PC-9 (cell line): ENCODE measurements around the gene NAA38. TPM values are rescaled to one million over a fixed set of nuclear protein-coding genes. Genes with fewer than 3 reads are reported as not detected.

ENCODE experiments used
- BruUV-seq: library from RNA; stranded (reverse); fragments of 400-500 nt; replicated peaks from 2 replicates; lab custom pipeline; 2021; lab: Mats Ljungman, UMichigan
- CTCF ChIA-PET: fragments of 300-600 bp; sonication (Branson Sonifier 250); formaldehyde crosslinking; loops from one replicate; lab custom pipeline; 2022; ENCODE audit warnings: antibody characterized with exemption; lab: Charles Lee
- POLR2A ChIA-PET: fragments of 300-600 bp; sonication (Branson Sonifier 250); formaldehyde crosslinking; loops from one replicate; lab custom pipeline; 2022; ENCODE audit warnings: antibody characterized with exemption; ENCODE audit not compliant: unreplicated experiment; lab: Charles Lee
- DNase-seq, 2 experiments: peaks; one replicate each; pipeline versions ENCODE4 v3.0.0 to v3.0.0-alpha.2; 2015 to 2022; ENCODE audit warnings: mixed read lengths in 1 of 2
- H2AFZ ChIP-seq: fragments of 200-600 bp; sonication (generic); 2 replicates; pipeline ENCODE4 v1.8.1; 2017; ENCODE audit warnings: antibody characterized with exemption
- H3F3A ChIP-seq: fragments of 200-600 bp; sonication (generic); 2 replicates; pipeline ENCODE4 v1.8.1; 2017; ENCODE audit warnings: antibody characterized with exemption, mild to moderate bottlenecking, low read depth; ENCODE audit not compliant: insufficient read depth
- H3K27ac ChIP-seq: fragments of 200-600 bp; sonication (generic); 2 replicates; pipeline ENCODE4 v1.6.1; 2016; ENCODE audit warnings: mixed run types
- H3K27me3 ChIP-seq: fragments of 200-600 bp; sonication (generic); 2 replicates; pipeline ENCODE4 v1.6.1; 2016; ENCODE audit warnings: low read depth, mixed run types; ENCODE audit not compliant: insufficient read depth
- H3K36me3 ChIP-seq: fragments of 200-600 bp; sonication (generic); 2 replicates; pipeline ENCODE4 v1.6.1; 2016; ENCODE audit warnings: low read depth, mixed run types
- H3K4me1 ChIP-seq: fragments of 200-600 bp; sonication (generic); replicated peaks from 2 replicates; pipeline ENCODE4 v1.6.1; 2016; ENCODE audit warnings: mixed run types; ENCODE audit not compliant: insufficient read depth
- H3K4me2 ChIP-seq: fragments of 200-600 bp; sonication (generic); 2 replicates; pipeline ENCODE4 v1.6.1; 2017; ENCODE audit warnings: mixed run types
- H3K4me3 ChIP-seq: fragments of 200-600 bp; sonication (generic); 2 replicates; pipeline ENCODE4 v1.6.1; 2016; ENCODE audit warnings: mixed run types
- H3K79me2 ChIP-seq: fragments of 200-600 bp; sonication (generic); 2 replicates; pipeline ENCODE4 v1.6.1; 2017; ENCODE audit warnings: low read depth, mixed run types
- H3K9me2 ChIP-seq: fragments of 200-600 bp; sonication (generic); 2 replicates; pipeline ENCODE4 v1.8.1; 2017; ENCODE audit warnings: mild to moderate bottlenecking; ENCODE audit not compliant: insufficient read depth
- H3K9me3 ChIP-seq: fragments of 200-600 bp; sonication (generic); 2 replicates; pipeline ENCODE4 v1.8.1; 2016; ENCODE audit warnings: low read depth; ENCODE audit not compliant: insufficient read depth
- H4K20me1 ChIP-seq: fragments of 200-600 bp; sonication (generic); 2 replicates; pipeline ENCODE4 v1.8.1; 2017; ENCODE audit not compliant: insufficient read depth
- EZH2 ChIP-seq: fragments of 200-600 bp; sonication (generic); IDR thresholded peaks from 2 replicates; pipeline ENCODE4 v1.8.0; 2017; ENCODE audit warnings: antibody characterized with exemption, low read depth
- intact Hi-C: fragments of 100-400 bp; cut with micrococcal nuclease; formaldehyde crosslinking; loops from one replicate; pipeline ENCODE4 v1.10.0; 2022; ENCODE audit not compliant: unreplicated experiment
- total RNA-seq: library from RNA; stranded (reverse); gene quantifications from 2 replicates; pipeline ENCODE4 v1.2.3, GENCODE V29; 2021
- TF ChIP-seq, protein P1 (sequence below): fragments of 200-600 bp; sonication (generic); conservative IDR thresholded peaks from 2 replicates; pipeline ENCODE4 v1.6.1; 2017; ENCODE audit warnings: mixed run types, antibody characterized with exemption, mild to moderate bottlenecking, moderate library complexity

NAA38 gene
- total RNA-seq, 1 experiment from 2014 or later, result 159 TPM

DNA sequence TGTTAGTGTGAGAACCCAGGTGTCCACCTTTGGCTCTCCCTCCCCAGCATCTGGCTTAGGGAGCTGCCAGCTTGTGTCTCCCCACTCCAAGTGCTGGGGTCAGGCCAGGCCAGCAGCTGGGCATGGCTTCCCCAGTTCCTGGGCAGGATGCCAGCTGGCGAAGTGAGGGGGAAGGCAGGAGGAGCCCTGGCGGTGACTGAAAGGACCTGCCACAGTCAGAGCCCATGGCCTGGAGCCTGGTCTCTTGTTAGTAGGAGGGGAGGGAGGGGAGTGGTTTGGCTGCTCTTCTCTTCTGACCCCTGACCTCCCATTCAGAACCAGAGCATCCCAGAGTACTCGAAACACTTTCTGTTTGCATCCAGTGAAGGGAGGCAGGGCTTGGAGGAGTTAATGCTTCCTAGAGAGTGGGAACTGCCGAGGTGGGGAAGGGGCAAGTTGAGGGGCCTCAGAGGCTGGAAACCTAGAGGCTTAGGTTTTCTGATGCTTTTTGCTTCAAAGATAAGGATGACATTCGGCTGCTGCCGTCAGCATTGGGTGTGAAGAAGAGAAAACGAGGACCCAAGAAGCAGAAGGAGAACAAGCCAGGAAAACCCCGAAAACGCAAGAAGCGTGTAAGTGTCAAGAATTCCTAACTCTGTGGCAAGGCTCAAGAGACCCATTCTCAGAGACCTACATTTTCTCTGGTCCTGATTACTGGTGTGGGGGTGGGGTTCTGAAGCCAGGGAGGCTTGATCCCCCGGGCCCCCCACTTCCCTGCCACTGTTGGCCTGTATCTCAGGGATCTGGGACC lies 32.0 kb upstream of the NAA38 start:
- H3K79me2 ChIP-seq, result peaks cover 38% of the 10 kb centered on the region
- CTCF ChIA-PET, result interaction anchor here (0.9 kb wide), 1 partner anchor 26 kb away, joined by 4 read pairs; no protein-coding TSS in a partner anchor

DNA sequence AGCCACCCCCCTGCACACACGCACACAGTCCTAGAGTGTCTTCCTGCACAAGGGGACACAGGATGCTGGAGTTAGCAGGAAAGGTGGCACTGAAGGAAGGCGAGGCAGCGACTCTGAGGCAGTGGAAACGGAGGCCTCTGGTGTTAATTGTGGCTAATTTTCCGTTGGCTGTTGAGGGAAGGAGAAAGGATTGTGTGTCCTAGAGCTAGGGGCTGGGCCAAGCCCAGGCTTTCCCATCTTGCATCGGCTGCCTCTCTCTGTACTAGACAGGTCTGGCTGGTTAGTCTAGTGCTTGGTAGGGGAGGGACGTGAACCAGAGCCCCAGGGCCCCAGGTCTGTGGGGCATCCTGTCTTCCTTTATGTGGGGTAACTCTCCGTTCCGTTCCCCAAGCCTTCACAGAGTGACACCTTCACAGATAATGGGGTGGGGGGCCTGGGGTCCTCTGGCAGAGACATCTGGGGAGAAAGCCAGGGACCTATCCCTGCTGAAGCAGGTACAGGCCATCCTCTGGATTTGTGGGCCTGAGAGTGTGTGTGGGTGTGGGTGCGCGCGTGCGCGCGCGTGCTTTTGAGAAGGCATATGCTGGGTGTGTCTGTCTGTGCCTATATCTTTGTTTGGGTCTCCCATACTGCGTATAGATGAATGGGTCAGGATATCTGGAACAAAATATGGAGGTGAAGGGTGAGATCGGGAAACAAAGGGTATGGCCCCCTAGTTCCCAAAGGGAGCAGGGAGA lies 31.0 kb upstream of the NAA38 start, which contains the start of gene CHD3:
Gene CHD3 (plus strand): TSS at position 606 of the 737 bp plus-strand sequence. CDS start 212 bp downstream, outside the sequence.
- Histone ChIP-seq H3K36me3 (no peaks in the 10 kb centered on the region; the same call in 1 of the 2 replicates), H3K4me1 (peaks cover 23% of the 10 kb centered on the region), H3K79me2 (peaks cover 38% of the 10 kb centered on the region), H3K9me3 (no peaks in the 10 kb centered on the region), H2AFZ (peak within 1 kb of the TSS; percentile 73), H3K27ac (peak within 1 kb of the TSS; percentile 80), H3K4me2 (peak within 1 kb of the TSS; percentile 99), H3F3A (peaks cover 30% of the 10 kb centered on the region), H4K20me1 (peaks cover 4% of the 10 kb centered on the region; the same call in 1 of the 2 replicates), H3K4me3 (peak within 1 kb of the TSS; percentile 84), H3K9me2 (no peaks in the 10 kb centered on the region), H3K27me3 (no peaks in the 10 kb centered on the region)
- no peak for TF ChIP-seq EZH2
- TF ChIP-seq, protein P1, sequence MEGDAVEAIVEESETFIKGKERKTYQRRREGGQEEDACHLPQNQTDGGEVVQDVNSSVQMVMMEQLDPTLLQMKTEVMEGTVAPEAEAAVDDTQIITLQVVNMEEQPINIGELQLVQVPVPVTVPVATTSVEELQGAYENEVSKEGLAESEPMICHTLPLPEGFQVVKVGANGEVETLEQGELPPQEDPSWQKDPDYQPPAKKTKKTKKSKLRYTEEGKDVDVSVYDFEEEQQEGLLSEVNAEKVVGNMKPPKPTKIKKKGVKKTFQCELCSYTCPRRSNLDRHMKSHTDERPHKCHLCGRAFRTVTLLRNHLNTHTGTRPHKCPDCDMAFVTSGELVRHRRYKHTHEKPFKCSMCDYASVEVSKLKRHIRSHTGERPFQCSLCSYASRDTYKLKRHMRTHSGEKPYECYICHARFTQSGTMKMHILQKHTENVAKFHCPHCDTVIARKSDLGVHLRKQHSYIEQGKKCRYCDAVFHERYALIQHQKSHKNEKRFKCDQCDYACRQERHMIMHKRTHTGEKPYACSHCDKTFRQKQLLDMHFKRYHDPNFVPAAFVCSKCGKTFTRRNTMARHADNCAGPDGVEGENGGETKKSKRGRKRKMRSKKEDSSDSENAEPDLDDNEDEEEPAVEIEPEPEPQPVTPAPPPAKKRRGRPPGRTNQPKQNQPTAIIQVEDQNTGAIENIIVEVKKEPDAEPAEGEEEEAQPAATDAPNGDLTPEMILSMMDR, result no peak
- ChIA-PET CTCF (interaction anchor here (0.9 kb wide), 1 partner anchor 25 kb away, joined by 4 read pairs; no protein-coding TSS in a partner anchor), POLR2A (interaction anchor here (0.6 kb wide), 2 partner anchors 44 to 113 kb away, joined by 4 read pairs; no protein-coding TSS in a partner anchor)
- no TSS peak for BruUV-seq
- DNase-seq, result peak; percentile 82 to 84
- intact Hi-C loops, result loop anchor here (1.0 to 10.0 kb wide), 4 partner anchors 44 to 304 kb away; partner anchors contain the start of genes CNTROB, MPDU1 and TRAPPC1

More for the DNA sequence above, 32.0 kb upstream of the NAA38 start:
- H3K4me1 ChIP-seq, result peaks cover 17% of the 10 kb centered on the region
- H3K9me3 ChIP-seq, result no peaks in the 10 kb centered on the region
- H3K27ac ChIP-seq, result peak overlapping the region; percentile 80
- peaks cover 30% of the 10 kb centered on the region for H3F3A ChIP-seq
- intact Hi-C loops, result loop anchor here (2.0 to 10.0 kb wide), 3 partner anchors 43 to 305 kb away; partner anchors contain the start of genes CNTROB, MPDU1 and TRAPPC1
- H4K20me1 ChIP-seq, result peaks cover 4% of the 10 kb centered on the region; the same call in 1 of the 2 replicates
- peak overlapping the region; percentile 84; the same call in 1 of the 2 replicates for H3K4me3 ChIP-seq
- POLR2A ChIA-PET, result interaction anchor here (0.6 kb wide), 1 partner anchor 112 kb away, joined by 4 read pairs; no protein-coding TSS in a partner anchor
- no peaks in the 10 kb centered on the region for H3K9me2 ChIP-seq
- no peaks in the 10 kb centered on the region; the same call in 1 of the 2 replicates for H3K36me3 ChIP-seq
- no peak for TF ChIP-seq EZH2
- TF ChIP-seq, protein P1, result peak; percentile 43; the same call in 1 of the 2 replicates
- H3K27me3 ChIP-seq, result no peaks in the 10 kb centered on the region
- no peak overlapping the region for H2AFZ ChIP-seq
- peak overlapping the region; percentile 99 for H3K4me2 ChIP-seq
- DNase-seq, result peak; percentile 83 to 98
- BruUV-seq, result no TSS peak
